GM21423 (cell line): ENCODE results near the gene CIB4.
"Not testable (repeated sequence)": the region's sequence is repeated elsewhere in the genome, so short reads cannot be mapped to it uniquely, and the experiment has no call there.

ENCODE experiments used
- ATAC-seq: cut with Tn5 transposase; IDR thresholded peaks from one replicate; pipeline ENCODE4 v1.9.1; 2021; ENCODE audit warnings: mild to moderate bottlenecking, moderate library complexity; ENCODE audit not compliant: unreplicated experiment

The CIB4 gene

DNA sequence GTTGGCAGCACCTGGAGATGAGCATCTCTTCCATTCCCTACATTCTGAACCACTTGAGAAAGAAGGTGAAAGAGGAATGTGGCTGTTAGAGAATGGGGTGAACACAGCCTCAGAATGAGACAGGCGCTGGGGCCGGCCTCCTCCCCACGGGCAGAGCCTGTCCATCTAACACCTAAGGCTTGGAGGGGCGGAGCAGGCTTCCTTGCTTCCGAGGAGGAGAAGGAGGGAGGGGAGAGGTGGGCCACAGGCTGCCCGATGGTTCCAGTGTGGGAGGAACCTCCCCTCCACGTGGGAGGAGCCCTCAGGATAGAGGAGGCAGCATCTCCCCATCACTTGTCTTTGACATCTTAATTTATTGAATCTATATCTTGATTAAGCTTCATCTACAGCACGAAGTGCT is 68.6 kb downstream of the CIB4 start:
- ATAC-seq: no peak

DNA sequence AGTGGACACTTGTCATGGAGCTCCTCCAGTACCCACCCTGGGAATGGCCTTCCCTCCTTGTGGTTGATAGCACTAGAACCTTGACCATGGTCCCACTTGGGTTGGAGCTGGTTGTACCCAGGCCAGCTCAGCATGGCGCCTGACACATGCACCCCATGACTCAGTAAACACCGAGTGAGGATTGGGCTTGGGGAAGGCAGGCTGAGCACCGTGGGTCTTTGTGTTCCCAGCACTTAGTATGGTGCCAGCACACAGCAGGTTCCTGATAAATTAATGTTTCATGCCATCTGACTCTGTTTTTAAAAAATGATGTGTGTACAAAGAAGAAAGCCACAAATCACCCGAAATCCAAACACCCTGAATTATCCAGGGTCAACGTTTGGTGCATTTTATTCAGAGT is 69.8 kb downstream of the CIB4 start:
- no peak for ATAC-seq

DNA sequence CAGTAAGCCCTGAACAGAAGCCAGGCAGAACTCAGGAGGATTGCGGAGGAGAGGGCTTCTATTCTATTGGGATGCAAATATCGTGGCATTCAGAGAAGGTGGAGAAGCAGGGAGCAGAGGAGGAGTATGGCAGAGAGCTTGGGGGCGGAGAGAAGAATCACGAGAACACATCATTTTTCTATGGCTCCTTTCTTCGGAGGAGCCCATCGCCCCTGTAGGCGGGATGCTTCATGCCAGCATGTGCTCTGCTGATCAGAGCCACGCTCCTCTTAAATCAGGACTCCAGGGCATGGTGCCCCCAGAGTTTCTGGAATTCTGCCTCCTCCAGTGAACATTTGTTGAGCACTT is 71.1 kb downstream of the CIB4 start:
- ATAC-seq: no peak

DNA sequence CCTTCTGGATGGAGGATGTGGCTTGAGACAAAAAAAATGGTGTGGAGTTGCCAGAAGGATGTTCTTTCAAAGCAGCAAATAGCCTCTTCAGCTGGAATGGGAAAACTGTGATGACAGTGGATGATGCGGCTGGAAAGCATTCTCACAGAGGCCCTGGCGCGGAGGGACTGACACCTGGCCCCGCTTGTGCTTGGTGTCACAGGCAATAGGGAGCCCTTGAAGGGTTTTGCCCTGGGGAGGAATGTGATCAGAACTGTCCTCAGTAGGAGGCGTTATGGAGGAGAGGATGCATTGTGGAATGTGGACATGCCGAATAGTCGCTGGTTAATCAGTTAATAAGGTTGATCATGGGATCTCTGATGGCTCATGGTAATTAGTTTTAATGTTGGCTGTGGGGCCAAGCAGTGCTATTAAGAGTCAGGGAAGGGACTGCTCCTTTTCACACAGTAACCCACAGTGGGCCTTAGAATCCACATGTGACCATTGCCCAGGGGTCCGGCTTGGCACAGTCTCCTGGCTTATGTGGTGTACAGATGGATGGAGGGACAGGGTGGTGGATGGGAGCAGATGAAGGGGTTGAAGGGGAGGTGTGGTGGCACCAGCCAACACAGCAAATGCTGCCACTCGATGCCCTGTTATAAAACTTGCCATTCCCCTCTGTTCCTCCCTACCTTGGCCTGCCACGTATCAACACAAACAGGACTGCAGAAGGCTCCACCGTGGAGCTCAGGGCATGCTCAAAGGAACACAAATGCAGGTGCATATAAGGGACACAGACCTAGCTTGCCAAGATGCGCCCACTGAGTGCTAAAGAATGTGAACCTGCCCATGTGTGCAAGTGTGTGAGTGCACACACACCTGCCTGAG is 71.7 kb downstream of the CIB4 start:
- ATAC-seq: no peak

DNA sequence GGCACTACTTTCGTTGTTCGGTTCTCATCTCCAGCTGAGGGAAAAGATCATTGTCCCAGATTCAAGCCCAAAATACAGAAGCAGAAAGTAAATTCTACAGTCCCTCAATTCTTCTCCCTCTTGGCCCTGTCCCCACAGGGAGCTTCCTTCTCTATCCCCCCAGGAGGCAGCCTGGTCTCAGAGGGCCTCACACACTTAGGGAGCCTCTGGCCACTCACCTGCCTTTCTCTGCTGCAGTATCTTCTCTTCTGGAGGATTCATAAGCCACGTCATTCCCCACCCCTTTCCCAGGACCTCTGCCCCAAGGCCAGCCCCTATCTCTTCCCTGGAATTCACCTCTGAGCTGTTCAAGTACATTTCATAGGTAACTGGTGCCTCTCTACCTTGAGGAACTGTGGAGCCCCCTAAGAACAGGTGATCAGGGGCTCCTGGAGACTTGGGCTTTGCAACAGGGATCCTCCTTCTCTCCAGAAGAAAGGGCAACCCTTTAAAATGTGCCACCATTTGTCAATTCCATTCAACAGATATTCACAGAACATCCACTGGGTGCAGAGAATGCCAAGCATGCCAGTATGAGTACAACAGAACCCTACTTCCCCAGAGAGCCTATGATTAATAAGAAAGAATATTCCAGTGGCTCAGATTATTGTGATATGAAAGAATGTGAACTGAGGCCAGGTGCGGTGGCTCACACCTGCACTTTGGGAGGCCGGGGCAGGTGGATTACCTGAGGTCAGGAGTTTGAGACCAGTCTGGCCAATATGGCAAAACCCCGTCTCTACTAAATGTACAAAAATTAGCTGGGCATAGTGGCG is 72.9 kb downstream of the CIB4 start:
- no peak for ATAC-seq

DNA sequence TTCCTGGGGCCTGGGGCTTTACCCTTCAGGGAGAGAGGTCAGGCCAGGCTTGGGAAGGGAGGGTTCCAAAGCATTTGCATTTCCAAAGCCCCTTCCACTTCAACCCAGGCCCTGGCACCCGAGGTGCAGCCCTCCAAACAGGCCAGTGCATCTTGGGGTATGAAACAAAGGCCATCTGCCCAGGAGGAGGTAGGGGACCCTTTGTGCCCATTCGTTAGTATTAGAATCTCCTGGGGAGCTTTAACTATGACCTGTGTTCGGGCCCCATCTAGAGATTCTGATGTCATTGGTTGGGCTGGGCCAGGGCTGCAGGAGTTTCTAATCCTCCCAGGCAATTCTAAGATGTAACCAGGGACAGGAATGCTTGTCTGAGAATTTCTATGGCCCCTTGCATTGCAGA is 73.6 kb downstream of the CIB4 start:
- ATAC-seq: no peak

DNA sequence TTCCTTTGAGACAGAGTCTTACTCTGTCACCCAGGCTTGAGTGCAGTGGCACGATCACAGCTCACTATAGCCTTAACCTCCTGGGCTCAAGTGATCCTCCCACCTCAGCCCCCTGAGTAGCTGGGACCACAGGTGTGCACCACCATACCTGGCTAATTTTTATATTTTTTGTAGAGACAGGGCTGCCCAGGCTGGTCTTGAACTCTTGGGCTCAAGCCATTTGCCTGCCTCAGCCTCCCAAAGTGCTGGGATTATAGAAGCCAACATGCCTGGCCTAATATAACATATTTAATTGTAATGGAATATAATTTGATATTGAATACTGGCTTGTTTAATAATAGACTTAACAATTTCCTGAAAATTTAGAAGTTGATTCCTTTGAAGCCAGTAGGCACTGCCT is 74.4 kb downstream of the CIB4 start:
- ATAC-seq: not testable (repeated sequence)

DNA sequence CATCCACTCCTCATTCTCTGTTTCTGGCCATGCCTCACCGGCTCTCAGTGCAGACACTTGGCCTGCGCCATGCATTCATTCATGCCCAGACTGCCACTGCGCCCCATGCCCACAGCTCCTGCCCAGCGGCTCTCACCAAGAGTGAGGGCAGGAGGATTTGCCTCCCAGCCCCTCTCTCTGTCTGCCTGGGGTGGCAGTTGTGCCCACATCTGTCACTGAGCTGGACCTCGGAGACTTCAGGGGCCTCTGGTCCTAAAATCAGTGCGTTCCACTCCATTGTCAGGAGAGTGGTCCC is 75.1 kb downstream of the CIB4 start:
- no peak for ATAC-seq

DNA sequence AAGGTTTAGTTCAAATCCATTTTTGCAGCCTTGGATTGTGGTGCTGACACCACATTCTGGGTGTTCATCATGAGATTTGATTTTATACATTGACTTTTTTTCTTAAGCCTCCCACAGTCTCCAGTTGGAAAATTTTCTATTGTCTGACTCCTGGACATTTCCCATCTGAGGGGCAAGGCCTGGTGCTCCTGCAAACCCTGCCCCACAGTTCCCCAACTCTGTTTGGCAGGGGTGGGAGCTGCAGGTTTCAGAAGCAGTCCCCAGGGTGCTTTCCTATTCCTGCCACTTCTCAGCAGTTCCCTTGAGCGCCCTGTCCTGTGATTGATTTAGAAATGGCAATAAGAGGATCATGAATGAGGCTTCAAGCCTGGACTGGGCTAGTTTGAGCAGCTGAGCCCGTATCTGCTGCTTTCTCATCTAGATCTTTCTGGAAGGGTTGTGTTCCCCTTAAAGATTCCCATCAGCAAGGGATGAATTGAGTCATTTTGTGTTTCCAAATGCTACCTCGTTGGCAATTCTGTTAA is 77.0 kb downstream of the CIB4 start:
- ATAC-seq: no peak

DNA sequence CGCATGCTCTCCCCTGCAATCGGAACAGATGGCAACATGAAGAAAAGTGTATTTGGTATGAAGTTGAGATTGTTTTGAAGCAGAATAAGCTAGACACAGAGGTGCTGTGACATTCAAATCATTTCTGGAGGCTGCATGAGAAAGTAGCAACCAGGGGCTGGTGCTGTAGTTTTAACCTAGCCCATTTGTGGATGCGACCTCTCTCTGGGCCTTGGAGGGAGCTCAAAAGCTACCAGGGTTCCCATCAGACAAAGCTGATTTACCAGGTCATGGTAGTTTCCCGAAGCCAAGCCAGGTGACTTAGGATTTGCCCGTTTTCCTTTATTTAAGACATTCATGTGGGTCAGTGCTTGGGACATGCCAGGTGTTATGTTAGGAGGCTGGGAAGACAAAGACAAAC is 77.5 kb downstream of the CIB4 start:
- no peak for ATAC-seq

DNA sequence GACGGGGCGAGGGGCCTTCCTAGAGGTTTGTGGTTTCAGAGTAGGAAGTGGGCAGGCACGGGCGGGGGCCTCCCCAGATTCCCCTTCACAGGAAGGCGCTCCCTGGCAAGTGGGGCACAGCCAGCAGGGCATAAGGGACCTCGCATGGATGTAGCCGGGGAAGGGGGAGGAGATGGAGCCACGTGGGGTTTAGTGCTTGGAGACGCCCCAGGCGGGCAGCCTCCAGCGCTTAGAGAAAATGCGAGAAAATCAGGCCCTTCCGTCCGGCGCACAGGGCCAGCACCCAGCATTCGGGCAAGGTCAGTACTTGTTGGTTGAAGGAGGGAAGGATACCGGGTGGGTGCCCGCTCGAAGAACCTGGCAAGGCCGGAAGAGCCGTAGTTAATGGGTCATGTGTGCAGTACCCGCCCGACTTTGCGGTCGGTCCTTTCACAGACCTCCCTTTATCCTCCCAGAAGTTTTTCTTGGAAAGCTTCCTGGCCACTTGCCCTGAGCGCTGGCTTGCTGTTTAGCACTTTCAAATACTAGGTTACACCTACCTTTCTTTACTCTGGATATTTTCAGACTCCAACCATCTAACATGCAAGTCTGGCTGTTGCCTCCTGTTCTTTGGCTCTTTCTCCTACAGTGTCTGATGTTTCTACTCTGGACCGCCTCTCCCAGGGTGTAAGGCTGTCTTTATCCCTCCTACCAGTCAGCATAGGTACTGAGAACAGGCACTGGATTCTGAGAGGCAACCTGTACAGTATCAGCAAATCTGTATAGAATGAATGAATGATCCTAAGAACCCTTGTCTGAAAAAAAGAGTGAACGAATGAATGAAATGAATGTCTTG is 78.1 kb downstream of the CIB4 start:
- no peak for ATAC-seq

DNA sequence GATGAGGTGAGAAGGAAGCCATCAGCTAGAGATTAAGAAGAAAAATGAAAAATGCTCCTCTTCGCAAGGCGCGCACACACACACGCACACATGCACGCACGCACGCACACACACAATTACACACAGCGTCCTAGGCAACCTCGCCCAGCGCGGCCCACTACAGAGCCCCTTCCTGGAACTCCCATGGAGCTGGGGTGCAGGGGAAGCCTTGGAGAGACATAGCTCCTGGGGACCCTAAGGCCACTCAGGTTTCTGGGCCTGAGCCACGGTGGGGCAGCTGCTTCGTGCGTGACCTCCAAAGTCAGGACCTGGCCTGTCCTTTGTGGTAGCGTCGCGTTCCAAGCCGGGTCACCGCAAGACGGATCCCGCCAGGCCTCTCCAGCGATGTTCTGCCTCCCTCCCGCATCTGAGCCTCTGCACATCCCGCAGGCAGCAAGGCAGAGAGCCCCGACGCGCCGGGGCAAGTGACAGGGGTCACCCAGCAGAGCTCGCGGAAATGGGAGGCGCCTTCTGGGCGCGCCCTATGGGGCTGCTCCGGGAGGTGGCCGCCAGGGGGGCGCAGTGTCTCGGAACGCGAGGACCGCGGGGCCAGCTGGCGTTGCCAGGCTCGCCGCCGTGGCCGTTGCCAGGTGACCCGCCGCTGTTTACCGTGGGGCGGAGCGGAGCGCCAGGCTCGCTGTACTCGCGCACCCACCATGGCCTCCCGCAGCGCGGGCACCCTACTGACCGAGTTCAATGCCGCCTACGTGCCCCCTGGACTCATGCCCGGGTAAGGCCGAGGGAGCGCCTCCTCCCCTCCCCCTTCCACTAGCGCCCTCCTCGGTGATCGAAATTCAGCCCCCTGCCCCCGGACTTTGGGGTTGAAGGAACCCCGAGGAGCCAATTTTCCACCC is 79.0 kb downstream of the CIB4 start:
- ATAC-seq: no peak

DNA sequence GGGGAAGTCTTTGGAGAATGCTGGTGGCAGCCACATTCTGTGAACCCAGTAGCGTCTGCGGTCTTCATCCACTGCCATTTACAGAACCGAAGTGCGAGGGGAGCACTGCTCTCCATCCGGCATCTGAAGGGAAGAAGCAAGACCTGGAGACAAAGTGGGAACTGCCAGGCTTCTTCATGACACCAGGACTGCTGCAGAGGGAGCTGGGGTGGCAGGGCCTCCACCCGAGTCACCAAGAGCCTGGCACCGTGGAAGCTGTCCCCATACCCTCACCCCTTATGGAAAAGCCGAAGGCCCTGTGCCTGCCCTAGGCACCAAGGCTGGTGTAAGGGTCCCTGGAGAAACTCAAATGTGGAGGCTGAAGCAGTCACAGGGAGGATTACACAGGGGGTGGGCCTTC is 79.8 kb downstream of the CIB4 start:
- ATAC-seq: no peak

DNA sequence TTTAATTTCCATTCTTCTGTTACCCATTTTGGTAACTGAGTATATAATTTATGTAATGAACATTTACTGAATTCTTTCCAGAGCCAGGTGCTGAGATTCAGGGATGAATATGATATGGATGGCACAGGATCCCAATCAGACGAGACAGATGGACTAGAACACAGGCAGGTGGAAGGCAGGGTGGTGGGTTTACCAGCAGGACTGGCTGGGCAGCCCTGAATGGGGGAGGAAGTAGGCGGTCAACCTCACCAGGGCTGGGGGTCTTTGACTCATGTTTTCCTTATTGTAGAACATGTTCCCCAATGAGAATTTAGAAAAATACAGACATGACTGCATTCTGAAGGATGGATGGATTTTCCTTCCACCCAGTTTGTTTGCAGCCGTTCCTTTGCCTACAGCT is 80.3 kb downstream of the CIB4 start:
- ATAC-seq: no peak

DNA sequence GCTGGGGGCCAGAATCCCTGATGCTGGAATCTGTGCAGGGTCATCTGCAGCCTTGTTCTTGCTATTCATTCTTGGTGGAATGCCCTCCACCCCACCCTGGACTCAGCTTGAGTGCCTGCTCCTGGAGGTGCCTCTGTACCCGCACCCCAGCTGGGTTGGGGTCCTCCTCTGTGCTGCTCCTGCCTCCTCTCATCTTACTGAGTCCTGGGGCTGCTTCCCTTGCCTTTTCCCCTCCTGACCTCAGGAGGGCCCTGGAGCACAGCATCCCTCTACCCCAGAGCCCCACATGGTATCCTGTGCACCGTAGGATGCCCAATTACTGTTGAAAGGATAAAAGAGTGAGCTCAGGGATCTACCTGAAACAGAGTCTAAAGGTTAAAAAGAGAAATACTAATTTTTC is 81.6 kb downstream of the CIB4 start:
- ATAC-seq: no peak

DNA sequence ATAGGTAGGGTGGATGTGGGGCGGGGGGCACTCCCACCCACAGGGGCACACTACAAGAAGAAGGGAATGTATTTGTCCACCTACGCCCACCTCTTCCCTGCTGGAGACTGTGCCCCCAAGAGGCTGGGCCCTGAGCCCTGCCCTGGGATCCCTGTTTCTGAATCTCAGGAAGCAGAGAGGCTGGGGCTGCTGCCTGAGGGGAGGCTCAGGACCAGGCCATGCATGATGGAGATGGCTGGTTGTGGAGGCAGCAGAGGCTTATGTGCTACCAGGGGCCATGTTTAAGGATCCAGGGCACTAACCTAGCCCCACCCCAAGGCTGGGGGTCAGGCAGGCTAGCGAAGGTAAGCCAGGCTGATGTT is 82.1 kb downstream of the CIB4 start:
- no peak for ATAC-seq

DNA sequence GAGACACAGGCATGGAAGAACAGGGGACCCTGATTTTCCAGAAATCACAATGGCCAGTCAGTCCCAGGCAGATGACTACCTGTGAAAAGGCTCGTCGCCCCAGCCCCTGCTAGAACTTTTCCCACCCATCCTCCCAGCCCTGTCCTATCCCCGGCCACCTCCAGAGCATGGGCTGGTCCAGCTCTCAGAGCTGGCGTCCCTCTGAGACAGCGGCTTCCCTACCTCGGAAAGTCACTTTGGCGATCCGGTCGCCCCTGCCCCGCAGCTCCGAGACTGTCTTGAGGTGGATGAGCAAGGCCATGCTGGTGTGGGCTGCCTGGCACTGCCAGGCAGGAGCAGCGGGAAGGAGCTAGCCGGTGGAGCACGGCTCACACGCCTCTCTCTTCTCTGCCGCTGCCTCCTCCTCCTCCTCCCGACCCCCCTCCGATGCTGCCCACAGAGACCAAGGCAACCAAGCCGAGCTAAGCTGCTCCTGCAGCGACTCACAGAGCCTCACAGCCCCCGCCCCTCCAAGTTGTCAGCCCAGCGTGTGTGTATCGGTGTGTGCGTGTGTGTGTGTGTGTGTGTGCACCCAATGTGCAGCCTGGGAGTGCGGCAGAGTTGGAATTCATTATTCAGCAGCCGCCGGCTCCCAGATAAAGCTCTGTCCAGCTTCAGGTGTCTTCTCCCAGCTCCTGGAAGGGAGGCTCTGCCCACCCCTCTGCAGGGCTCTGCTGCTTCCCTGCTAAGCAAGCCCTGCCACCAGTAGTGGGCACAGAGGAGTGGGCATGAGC is 82.7 kb downstream of the CIB4 start:
- no peak for ATAC-seq

DNA sequence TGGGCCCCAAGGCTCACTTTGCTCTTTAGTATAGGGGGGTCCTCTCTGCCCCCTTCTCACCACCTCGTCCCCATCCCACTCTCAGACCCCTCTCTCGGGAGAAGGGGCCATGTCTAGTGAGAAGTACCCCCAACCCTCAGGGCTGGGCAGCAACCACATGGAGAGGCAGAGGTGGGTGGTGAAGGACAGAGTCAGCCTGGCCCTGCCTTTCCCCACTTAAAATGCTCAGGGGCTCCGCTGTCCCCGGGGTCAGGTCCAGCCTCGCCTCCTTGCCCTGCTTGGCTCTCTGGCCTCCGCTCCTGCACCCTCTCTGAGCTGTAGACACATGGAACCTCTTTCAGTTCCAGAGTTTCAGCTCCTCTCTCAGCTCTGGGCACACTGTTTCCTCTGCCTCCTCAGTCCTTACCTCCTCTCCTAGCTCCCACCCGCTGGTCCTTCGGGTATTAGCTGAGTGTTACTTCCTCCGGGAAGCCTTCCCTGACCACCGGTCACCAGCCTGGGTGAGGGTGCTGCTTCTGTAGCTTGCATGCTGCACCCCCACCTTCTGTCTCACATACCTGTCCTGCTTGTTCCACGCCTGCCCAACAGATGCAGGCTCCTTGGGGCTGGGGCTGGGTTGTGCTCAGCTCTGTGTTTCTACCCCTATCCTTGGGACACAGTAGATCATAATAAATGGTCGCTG is 83.8 kb downstream of the CIB4 start:
- ATAC-seq: no peak
